ENCODE data around the gene IFNE.

- TF ChIP-seq CTCF (IDR thresholded peaks at IDR 0.05) (no peak), POLR2A (IDR thresholded peaks at IDR 0.05) (no peak)
Measured at GRCh38 chr9:21504113-21504512, 22.0 kb upstream of the IFNE start.
